Neural crest cell (in vitro differentiated cells): ENCODE data around the gene POU2F3. TPM values are rescaled to one million over a fixed set of nuclear protein-coding genes. Genes with fewer than 3 reads are reported as not detected.

Experiments
- DNase-seq: peaks from one replicate; pipeline ENCODE4 v3.0.0; 2021; ENCODE audit warnings: low read depth, mixed read lengths, low spot score
- H3K27ac Mint-ChIP-seq: one replicate; pipeline ENCODE4 v1.8.0; 2021; ENCODE audit warnings: mild to moderate bottlenecking, mixed read lengths; ENCODE audit not compliant: unreplicated experiment
- H3K27me3 Mint-ChIP-seq: 2 replicates; pipeline ENCODE4 v1.8.0; 2021; ENCODE audit warnings: low read depth, mild to moderate bottlenecking, mixed read lengths
- H3K36me3 Mint-ChIP-seq: 2 replicates; pipeline ENCODE4 v1.8.0; 2021; ENCODE audit warnings: low read depth, mild to moderate bottlenecking, mixed read lengths
- H3K4me1 Mint-ChIP-seq: 2 replicates; pipeline ENCODE4 v1.8.0; 2021; ENCODE audit warnings: mixed read lengths
- H3K4me3 Mint-ChIP-seq: one replicate; pipeline ENCODE4 v1.8.0; 2021; ENCODE audit warnings: mild to moderate bottlenecking, mixed read lengths
- H3K9me3 Mint-ChIP-seq: 2 replicates; pipeline ENCODE4 v1.8.0; 2021; ENCODE audit warnings: mixed read lengths
- total RNA-seq: library from RNA; stranded (reverse); gene quantifications from 2 replicates; pipeline ENCODE4 v1.2.1, GENCODE V29; 2021
- TF ChIP-seq, protein P1 (sequence below): fragments of 200-600 bp; sonication (generic); conservative IDR thresholded peaks from 2 replicates; pipeline ENCODE4 v1.5.0; 2021; ENCODE audit warnings: antibody characterized with exemption, mild to moderate bottlenecking

The POU2F3 gene
- total RNA-seq, 1 donor from 2014 or later = not detected

DNA sequence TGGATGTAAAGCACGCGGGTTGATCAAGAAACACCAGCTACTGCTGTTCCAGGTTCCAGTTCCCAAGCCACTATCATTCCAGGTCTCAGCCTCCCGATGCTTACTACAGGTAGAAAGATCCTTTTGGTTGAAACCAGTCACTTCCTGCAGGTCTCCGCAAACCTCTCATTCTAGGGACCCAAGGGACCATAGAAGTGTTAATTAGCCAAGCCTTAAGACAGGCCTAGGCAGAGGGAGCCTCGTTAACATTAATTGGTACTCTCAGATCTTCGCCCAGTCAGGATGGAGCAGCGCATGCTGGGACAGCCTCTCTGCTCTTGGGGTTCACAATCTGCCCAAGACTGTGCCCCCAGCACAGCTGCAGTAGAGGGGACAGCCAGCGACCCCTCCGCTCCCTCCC, 40.3 kb upstream of the POU2F3 start:
- H3K9me3 Mint-ChIP-seq = no peaks in the 10 kb centered on the region
- no peaks in the 10 kb centered on the region for H3K36me3 Mint-ChIP-seq
- H3K4me1 Mint-ChIP-seq = peaks cover 45% of the 10 kb centered on the region
- H3K27ac Mint-ChIP-seq = no peak overlapping the region
- DNase-seq = no peak
- H3K4me3 Mint-ChIP-seq = no peak overlapping the region
- TF ChIP-seq, protein P1, sequence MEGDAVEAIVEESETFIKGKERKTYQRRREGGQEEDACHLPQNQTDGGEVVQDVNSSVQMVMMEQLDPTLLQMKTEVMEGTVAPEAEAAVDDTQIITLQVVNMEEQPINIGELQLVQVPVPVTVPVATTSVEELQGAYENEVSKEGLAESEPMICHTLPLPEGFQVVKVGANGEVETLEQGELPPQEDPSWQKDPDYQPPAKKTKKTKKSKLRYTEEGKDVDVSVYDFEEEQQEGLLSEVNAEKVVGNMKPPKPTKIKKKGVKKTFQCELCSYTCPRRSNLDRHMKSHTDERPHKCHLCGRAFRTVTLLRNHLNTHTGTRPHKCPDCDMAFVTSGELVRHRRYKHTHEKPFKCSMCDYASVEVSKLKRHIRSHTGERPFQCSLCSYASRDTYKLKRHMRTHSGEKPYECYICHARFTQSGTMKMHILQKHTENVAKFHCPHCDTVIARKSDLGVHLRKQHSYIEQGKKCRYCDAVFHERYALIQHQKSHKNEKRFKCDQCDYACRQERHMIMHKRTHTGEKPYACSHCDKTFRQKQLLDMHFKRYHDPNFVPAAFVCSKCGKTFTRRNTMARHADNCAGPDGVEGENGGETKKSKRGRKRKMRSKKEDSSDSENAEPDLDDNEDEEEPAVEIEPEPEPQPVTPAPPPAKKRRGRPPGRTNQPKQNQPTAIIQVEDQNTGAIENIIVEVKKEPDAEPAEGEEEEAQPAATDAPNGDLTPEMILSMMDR = no peak
- H3K27me3 Mint-ChIP-seq = peaks cover 8% of the 10 kb centered on the region

DNA sequence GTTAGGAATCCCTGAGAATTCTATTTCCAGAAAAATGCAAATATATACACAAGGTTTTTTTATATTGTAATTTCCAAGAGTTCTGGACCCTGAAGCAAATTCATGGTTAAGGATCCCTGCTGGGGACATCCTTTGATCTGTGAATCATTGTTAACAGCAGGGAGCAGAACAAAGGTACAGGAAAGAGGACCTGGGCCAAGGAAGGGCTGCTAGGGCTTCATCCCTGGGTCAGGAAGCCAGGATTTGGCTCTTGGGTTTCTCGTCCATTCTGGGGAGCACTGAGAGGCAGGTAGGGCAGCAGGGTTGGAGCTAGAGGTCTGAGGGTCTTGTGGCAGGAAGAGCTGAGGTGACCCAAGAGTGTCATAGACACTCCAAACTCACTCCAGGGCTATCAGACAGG, 39.3 kb upstream of the POU2F3 start:
- no peak for DNase-seq
- peaks cover 39% of the 10 kb centered on the region for H3K4me1 Mint-ChIP-seq
- TF ChIP-seq, protein P1 = no peak
- H3K27ac Mint-ChIP-seq = no peak overlapping the region
- H3K9me3 Mint-ChIP-seq = no peaks in the 10 kb centered on the region
- H3K36me3 Mint-ChIP-seq = no peaks in the 10 kb centered on the region
- peaks cover 6% of the 10 kb centered on the region for H3K27me3 Mint-ChIP-seq
- no peak overlapping the region for H3K4me3 Mint-ChIP-seq

DNA sequence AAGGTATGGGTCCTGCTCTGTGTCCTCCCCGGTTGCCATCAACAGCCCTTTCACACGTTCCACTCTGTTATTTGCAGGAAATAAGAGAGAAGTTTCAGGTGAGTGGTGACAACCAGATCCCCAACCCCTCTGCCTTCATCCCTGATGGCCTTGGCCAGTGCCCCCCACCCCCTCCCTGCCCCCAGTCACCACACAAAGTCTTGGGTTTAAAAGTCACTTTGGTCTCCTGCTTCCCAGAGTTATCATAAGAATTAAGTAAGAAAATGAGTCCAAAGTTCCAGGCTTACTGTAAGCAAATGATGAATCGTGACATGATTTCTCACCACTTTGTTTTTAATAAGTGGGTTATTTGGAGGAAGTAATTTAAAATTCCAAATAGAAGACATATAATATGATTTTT, 38.3 kb upstream of the POU2F3 start:
- peaks cover 5% of the 10 kb centered on the region for H3K27me3 Mint-ChIP-seq
- H3K9me3 Mint-ChIP-seq = no peaks in the 10 kb centered on the region
- H3K4me1 Mint-ChIP-seq = peaks cover 34% of the 10 kb centered on the region
- no peak for DNase-seq
- TF ChIP-seq, protein P1 = no peak
- no peaks in the 10 kb centered on the region for H3K36me3 Mint-ChIP-seq
- no peak overlapping the region for H3K27ac Mint-ChIP-seq
- no peak overlapping the region for H3K4me3 Mint-ChIP-seq

DNA sequence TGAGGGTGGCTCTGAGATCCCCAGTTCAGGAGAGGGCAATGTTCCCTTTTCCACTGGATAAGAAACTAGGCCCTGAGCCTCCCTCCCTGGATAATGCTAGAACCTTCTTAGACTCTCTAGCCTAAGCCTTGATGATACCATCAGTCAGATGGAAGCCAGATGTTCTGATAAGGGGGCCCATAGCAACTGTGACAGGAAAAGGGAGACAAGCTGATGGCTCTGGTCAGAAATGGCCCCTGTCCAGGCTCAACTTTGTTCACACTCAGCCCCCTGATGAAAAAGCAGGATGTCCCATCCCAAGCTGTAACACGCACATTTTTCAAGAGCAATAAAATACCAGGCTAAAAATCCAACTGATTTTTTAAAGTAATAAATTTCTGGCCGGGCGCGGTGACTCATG, 36.3 kb upstream of the POU2F3 start:
- Mint-ChIP-seq H3K4me3 (no peak overlapping the region), H3K4me1 (peaks cover 34% of the 10 kb centered on the region), H3K9me3 (no peaks in the 10 kb centered on the region), H3K36me3 (no peaks in the 10 kb centered on the region), H3K27me3 (peaks cover 2% of the 10 kb centered on the region), H3K27ac (no peak overlapping the region)
- TF ChIP-seq, protein P1 = no peak
- DNase-seq = no peak

DNA sequence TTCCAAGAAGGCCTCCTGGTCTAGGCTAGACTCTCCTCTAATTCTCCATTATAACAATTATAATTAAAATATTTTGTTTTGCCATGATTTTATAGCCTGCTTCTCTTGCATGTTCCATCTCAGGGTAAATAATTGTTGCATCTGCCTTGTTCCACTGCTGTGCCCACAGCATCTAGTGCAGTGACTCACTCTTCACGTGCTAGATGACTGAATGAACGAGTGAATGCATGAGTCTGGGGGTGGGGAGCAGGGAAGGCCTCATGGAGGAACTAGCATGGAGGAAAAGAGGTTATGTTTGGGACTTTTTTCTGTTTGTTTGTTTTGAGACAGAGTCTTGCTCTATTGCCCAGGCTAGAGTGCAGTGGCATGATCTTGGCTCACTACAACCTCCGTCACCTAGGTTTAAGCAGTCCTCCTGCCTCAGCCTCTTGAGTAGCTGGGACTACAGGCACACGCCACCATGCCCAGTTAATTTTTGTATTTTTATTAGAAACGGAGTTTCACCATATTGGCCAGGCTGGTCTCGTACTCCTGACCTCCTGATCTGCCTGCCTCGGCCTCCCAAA, 34.3 kb upstream of the POU2F3 start:
- no peak overlapping the region for H3K4me3 Mint-ChIP-seq
- H3K9me3 Mint-ChIP-seq = no peaks in the 10 kb centered on the region
- TF ChIP-seq, protein P1 = no peak
- H3K36me3 Mint-ChIP-seq = no peaks in the 10 kb centered on the region
- H3K4me1 Mint-ChIP-seq = peaks cover 46% of the 10 kb centered on the region
- DNase-seq = no peak
- H3K27ac Mint-ChIP-seq = no peak overlapping the region
- no peaks in the 10 kb centered on the region for H3K27me3 Mint-ChIP-seq

DNA sequence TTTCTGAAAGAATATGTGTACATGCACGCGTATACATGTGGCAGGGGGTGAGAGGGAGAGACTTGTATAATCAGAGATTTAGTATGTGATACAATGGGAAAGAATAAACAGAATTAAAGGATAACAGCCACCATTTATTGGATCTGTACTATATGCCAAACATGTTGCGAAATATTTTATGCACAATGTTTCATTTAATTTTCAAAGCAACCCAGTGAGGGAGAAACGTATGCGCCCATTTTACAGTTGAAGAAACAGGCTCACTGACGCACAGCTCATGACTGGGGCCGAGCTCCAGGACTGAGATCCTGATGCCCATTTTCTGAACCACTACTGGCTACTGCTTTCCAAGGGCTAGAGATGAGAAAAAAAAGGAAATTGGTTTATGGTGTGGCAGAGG, 32.4 kb upstream of the POU2F3 start:
- peak overlapping the region; percentile 35 for H3K4me3 Mint-ChIP-seq
- DNase-seq = no peak
- H3K27me3 Mint-ChIP-seq = peaks cover 4% of the 10 kb centered on the region
- H3K27ac Mint-ChIP-seq = no peak overlapping the region
- no peaks in the 10 kb centered on the region for H3K9me3 Mint-ChIP-seq
- H3K36me3 Mint-ChIP-seq = no peaks in the 10 kb centered on the region
- peaks cover 49% of the 10 kb centered on the region for H3K4me1 Mint-ChIP-seq
- TF ChIP-seq, protein P1 = no peak
